22Rv1 (cell line): ENCODE results near the gene RASAL1.

Source experiments
- H3K27ac ChIP-seq: fragments of 450-650 bp; 2 replicates; pipeline ENCODE4 v1.5.1; 2017
- CTCF ChIP-seq: fragments of 450-650 bp; IDR thresholded peaks from 2 replicates; pipeline ENCODE4 v1.5.1; 2017; ENCODE audit warnings: mild to moderate bottlenecking
- ZFX ChIP-seq: fragments of 450-650 bp; IDR thresholded peaks from 2 replicates; pipeline ENCODE4 v1.6.1; 2017; ENCODE audit warnings: antibody characterized with exemption, borderline replicate concordance

RASAL1 gene

GRCh38 chr12:113135178-113136127 is at the start of gene RASAL1:
Gene RASAL1, minus strand, starts transcription at chr12:113135761. Its CDS starts 299 bp downstream, at chr12:113135462.
- peak within 1 kb of the TSS; percentile 8; the same call in 1 of the 2 replicates for H3K27ac ChIP-seq
- TF ChIP-seq ZFX, result no peak
- TF ChIP-seq CTCF, result peak; percentile 91

- peak overlapping the region; percentile 91 for H3K27ac ChIP-seq
- TF ChIP-seq CTCF, result no peak
- TF ChIP-seq ZFX, result no peak; the same call in 1 of the 2 replicates
These were observed 49.3 kb upstream of the RASAL1 start for GRCh38 chr12:113184900-113185179.

GRCh38 chr12:113184098-113184899 is 48.7 kb upstream of the RASAL1 start:
- H3K27ac ChIP-seq, result peak overlapping the region; percentile 91

GRCh38 chr12:113183030-113183589 is 47.5 kb upstream of the RASAL1 start:
- TF ChIP-seq ZFX, result no peak
- TF ChIP-seq CTCF, result no peak
- no peak overlapping the region for H3K27ac ChIP-seq

More at GRCh38 chr12:113184098-113184899, 48.7 kb upstream of the RASAL1 start:
- TF ChIP-seq ZFX, result no peak
- no peak for TF ChIP-seq CTCF

- TF ChIP-seq ZFX, result no peak
- TF ChIP-seq CTCF, result no peak
- no peak overlapping the region for H3K27ac ChIP-seq
These were observed 46.4 kb upstream of the RASAL1 start for GRCh38 chr12:113181975-113182374.

GRCh38 chr12:113180333-113180732 is 44.8 kb upstream of the RASAL1 start:
- TF ChIP-seq CTCF, result no peak
- no peak for TF ChIP-seq ZFX

More at GRCh38 chr12:113180333-113180732, 44.8 kb upstream of the RASAL1 start:
- no peak overlapping the region for H3K27ac ChIP-seq
